K562 (cell line): ENCODE measurements around the gene TMEM214. TPM values are rescaled to one million over a fixed set of nuclear protein-coding genes. Genes with fewer than 3 reads are reported as not detected.

ENCODE experiments used
- ATAC-seq: fragments of 200-7000 bp; cut with Tn5 transposase; 3 replicates; pipeline ENCODE4 v1.9.1; 2020; ENCODE audit warnings: moderate library complexity
- BruUV-seq: library from RNA; stranded (reverse); fragments of 400-500 nt; replicated peaks from 2 replicates; lab custom pipeline; 2021; lab: Mats Ljungman, UMichigan
- CTCF ChIA-PET: fragments of 300-600 bp; formaldehyde crosslinking; extraction: SDS; loops from one replicate; lab custom pipeline; 2021; ENCODE audit warnings: low intra/inter-chr PET ratio; lab: Yijun Ruan, JAX
- POLR2A ChIA-PET: fragments of 300-600, 350-650 bp; sonication (Branson Sonifier 250); formaldehyde crosslinking; extraction: SDS; loops from one replicate; lab custom pipeline; 2021; ENCODE audit warnings: antibody characterized with exemption, inconsistent platforms; lab: Yijun Ruan, JAX
- DNase-seq, 4 experiments: peaks; one replicate each; pipeline versions ENCODE4 v3.0.0 to v3.0.0-alpha.2; 2011 to 2018; ENCODE audit warnings: low spot score in 3 of 4, mixed read lengths in 3 of 4; ENCODE audit errors: extremely low read depth in 1 of 4
- FAIRE-seq: peaks from 2 replicates; lab custom pipeline; 2011; peaks lifted over from hg19 to GRCh38; lab: Jason Lieb, UNC
- H2AFZ ChIP-seq: 2 replicates; pipeline ENCODE4 v1.6.0; 2011; ENCODE audit warnings: low read depth, low read length, control low read depth, inconsistent platforms
- H3K27ac ChIP-seq: fragments of 200-600 bp; 3 replicates; pipeline ENCODE4 v1.8.0; 2011; ENCODE audit warnings: low read depth, mild to moderate bottlenecking, control low read depth, inconsistent platforms, low read length, moderate library complexity, mixed read lengths; ENCODE audit errors: extremely low read depth
- H3K27me3 ChIP-seq, 2 experiments: fragments of 300-600 bp in 1 of 2; 2 replicates in 1 of 2; 3 replicates in 1 of 2; pipeline versions ENCODE4 v1.6.0 to v1.8.0; 2011; ENCODE audit warnings: inconsistent platforms in 2 of 2, low read length in 2 of 2, mild to moderate bottlenecking in 1 of 2, mixed read lengths in 1 of 2, moderate library complexity in 1 of 2; ENCODE audit not compliant: control insufficient read depth in 2 of 2, insufficient read depth in 2 of 2
- H3K36me3 ChIP-seq: fragments of 300-600 bp; 3 replicates; pipeline ENCODE4 v1.8.0; 2011; ENCODE audit warnings: mild to moderate bottlenecking, low read length, inconsistent platforms; ENCODE audit not compliant: control insufficient read depth, insufficient read depth
- H3K4me1 ChIP-seq, 2 experiments: fragments of 200-600 bp in 1 of 2; replicated peaks in 1 of 2; 2 replicates in 1 of 2; 3 replicates in 1 of 2; pipeline versions ENCODE4 v1.5.1 to v1.8.0; 2011; ENCODE audit warnings: inconsistent platforms in 2 of 2, low read length in 2 of 2, mild to moderate bottlenecking in 1 of 2, mixed read lengths in 1 of 2, moderate library complexity in 1 of 2; ENCODE audit not compliant: control insufficient read depth in 2 of 2, insufficient read depth in 2 of 2
- H3K4me2 ChIP-seq: 2 replicates; pipeline ENCODE4 v1.6.1; 2011; ENCODE audit warnings: low read length, control low read depth, inconsistent platforms, mixed read lengths; ENCODE audit not compliant: insufficient read depth
- H3K4me3 ChIP-seq: fragments of 200-600 bp; sonication (generic), shearing (Covaris generic); 2 replicates; pipeline ENCODE4 v1.5.1; 2016; ENCODE audit warnings: control low read depth, inconsistent platforms
- H3K79me2 ChIP-seq: fragments of 200-600 bp; 3 replicates; pipeline ENCODE4 v1.8.0; 2011; ENCODE audit warnings: low read length, inconsistent platforms; ENCODE audit not compliant: control insufficient read depth, insufficient read depth
- H3K9ac ChIP-seq, 2 experiments: 2 replicates each; pipeline versions ENCODE4 v1.6.0 to v1.6.1; 2011; ENCODE audit warnings: low read depth in 2 of 2, low read length in 2 of 2, control low read depth in 1 of 2, inconsistent platforms in 1 of 2, mild to moderate bottlenecking in 1 of 2, mixed read lengths in 1 of 2; ENCODE audit not compliant: insufficient read depth in 1 of 2
- H3K9me1 ChIP-seq: one replicate; pipeline ENCODE4 v1.6.0; 2011; ENCODE audit warnings: inconsistent platforms, mild to moderate bottlenecking, low read length, moderate library complexity; ENCODE audit not compliant: control insufficient read depth, insufficient read depth
- H3K9me3 ChIP-seq: replicated peaks from 2 replicates; pipeline ENCODE4 v1.5.1; 2011; ENCODE audit warnings: low read depth, low read length, inconsistent platforms; ENCODE audit not compliant: control insufficient read depth, insufficient read depth
- H4K20me1 ChIP-seq: replicated peaks from 2 replicates; pipeline ENCODE4 v1.6.1; 2011; ENCODE audit warnings: low read length, inconsistent platforms, mixed read lengths; ENCODE audit not compliant: control insufficient read depth, insufficient read depth
- ARNT ChIP-seq, 2 experiments: fragments of 450-650 bp; IDR thresholded peaks; 2 replicates each; pipeline ENCODE4 v1.6.1; 2016; ENCODE audit warnings: mild to moderate bottlenecking in 1 of 2
- BACH1 ChIP-seq: fragments of 200-800 bp; sonication (Bioruptor generic); IDR thresholded peaks from 2 replicates; pipeline ENCODE4 v1.6.1; 2016; ENCODE audit warnings: missing genetic modification characterization, missing compliant biosample characterization
- CREB3L1 ChIP-seq: fragments of 450-650 bp; IDR thresholded peaks from 2 replicates; pipeline ENCODE4 v1.6.1; 2014; ENCODE audit warnings: low read depth, mild to moderate bottlenecking, moderate library complexity, borderline replicate concordance
- NR4A1 ChIP-seq, 2 experiments: fragments of 250-450 bp in 1 of 2; fragments of 450-650 bp in 1 of 2; sonication (Bioruptor Pico) in 1 of 2; IDR thresholded peaks; 2 replicates each; pipeline versions ENCODE4 v1.4.0 to v1.6.1; 2016 to 2020; ENCODE audit warnings: mild to moderate bottlenecking in 2 of 2, missing compliant biosample characterization in 1 of 2, missing genetic modification characterization in 1 of 2, moderate library complexity in 1 of 2
- POLR2AphosphoS2 ChIP-seq: IDR thresholded peaks from 2 replicates; pipeline ENCODE4 v1.6.1; 2012; ENCODE audit warnings: low read length, improper control_type of control experiment
- SMC3 ChIP-seq: conservative IDR thresholded peaks from 2 replicates; pipeline ENCODE4 v1.6.1; 2011; ENCODE audit warnings: low read depth, low read length, improper control_type of control experiment; ENCODE audit not compliant: insufficient read depth
- ZKSCAN3 ChIP-seq: fragments of 250-450 bp; sonication (Bioruptor Pico); IDR thresholded peaks from 2 replicates; pipeline ENCODE4 v1.4.0; 2020
- ZNF764 ChIP-seq: fragments of 250-450 bp; sonication (Bioruptor Pico); IDR thresholded peaks from 2 replicates; pipeline ENCODE4 v1.4.0; 2020; ENCODE audit warnings: low read depth, mild to moderate bottlenecking, moderate library complexity
- WGBS: fragments of 100-300 bp; shearing (Covaris generic); methylation state at CpG from one replicate; pipeline ENCODE4 v1.1.6; 2016; ENCODE audit warnings: low coverage, mixed read lengths; ENCODE audit not compliant: insufficient coverage; ENCODE audit errors: missing lambda C conversion rate; 5-methylcytosine and 5-hydroxymethylcytosine counted together
- in situ Hi-C: fragments of 300-500 bp; cut with MboI; formaldehyde crosslinking; loops from 4 replicates; pipeline ENCODE4 v1.15.0; 2018; ENCODE audit warnings: inconsistent platforms, mixed read lengths
- intact Hi-C: fragments of 100-400 bp; cut with micrococcal nuclease; formaldehyde crosslinking; loops from 2 replicates; pipeline ENCODE4 v1.14.2; 2022
- polyA plus RNA-seq, 8 experiments: library from polyadenylated mRNA; depleted of rRNA in 4 of 8; stranded (reverse) in 5 of 8; unstranded in 3 of 8; fragments of >200 nt; fragmentation: Nextera tagmentation in 2 of 8; fragmentation: Illumina TruSeq in 1 of 8; extraction: Ambion mirVana in 2 of 8; extraction: Trizol in 1 of 8; gene quantifications; 2 replicates each; pipeline versions ENCODE4 v1.2.1 to v1.2.3, GENCODE V29; 2011 to 2014; ENCODE audit warnings: inconsistent platforms in 1 of 8, missing spikeins in 1 of 8
- total RNA-seq, 7 experiments: library from RNA; depleted of rRNA in 6 of 7; stranded (reverse); fragments of >200 nt in 6 of 7; fragmentation: Illumina TruSeq in 2 of 7; extraction: Trizol in 2 of 7; gene quantifications; 2 replicates each; pipeline versions ENCODE4 v1.2.1 to v1.2.3, GENCODE V29; 2011 to 2021; ENCODE audit warnings: low replicate concordance in 1 of 7
- TF ChIP-seq, protein P1 (sequence below): fragments of 250-450 bp; sonication (Bioruptor Pico); IDR thresholded peaks from 2 replicates; pipeline ENCODE4 v1.4.0; 2020

The TMEM214 gene
- total and polyA plus RNA-seq, 9 of the 15 experiments (the other 6 are each of a cell fraction or from before 2014, with no cell fraction given), result 11.4 to 81.4 (median 44.1) TPM

GRCh38 chr2:27000995-27001394, 31.8 kb upstream of the TMEM214 start:
- Histone ChIP-seq H2AFZ (no peak overlapping the region), H3K79me2 (peaks cover 66% of the 10 kb centered on the region), H3K4me2 (no peak overlapping the region), H3K36me3 (peaks cover 3% of the 10 kb centered on the region; the same call in 1 of the 3 replicates), H3K9ac (no peak overlapping the region), H3K9me1 (peaks cover 3% of the 10 kb centered on the region), H3K27me3 (no peaks in the 10 kb centered on the region), H3K27ac (peak overlapping the region; percentile 17; the same call in 1 of the 3 replicates), H3K4me3 (no peak overlapping the region)
- no peak for FAIRE-seq
- WGBS, result 91% methylated on average over 2 of the region's 2 CpGs
- in situ Hi-C loops (no loop called here), intact Hi-C loops (no loop called here)
- ChIA-PET POLR2A (interaction anchor here (1.0 kb wide), 1 partner anchor 10 kb away, joined by 4 read pairs; no protein-coding TSS in a partner anchor), CTCF (no interaction called here)
- no peak for DNase-seq
- no peak for TF ChIP-seq ZNF764 (CRISPR knock-in tag)
- no peak for TF ChIP-seq BACH1
- TF ChIP-seq POLR2AphosphoS2, result no peak
- TF ChIP-seq NR4A1 (CRISPR knock-in tag; IDR thresholded peaks at IDR 0.05), result no peak
- TF ChIP-seq NR4A1 (tag; IDR thresholded peaks at IDR 0.05), result no peak
- TF ChIP-seq, protein P1, sequence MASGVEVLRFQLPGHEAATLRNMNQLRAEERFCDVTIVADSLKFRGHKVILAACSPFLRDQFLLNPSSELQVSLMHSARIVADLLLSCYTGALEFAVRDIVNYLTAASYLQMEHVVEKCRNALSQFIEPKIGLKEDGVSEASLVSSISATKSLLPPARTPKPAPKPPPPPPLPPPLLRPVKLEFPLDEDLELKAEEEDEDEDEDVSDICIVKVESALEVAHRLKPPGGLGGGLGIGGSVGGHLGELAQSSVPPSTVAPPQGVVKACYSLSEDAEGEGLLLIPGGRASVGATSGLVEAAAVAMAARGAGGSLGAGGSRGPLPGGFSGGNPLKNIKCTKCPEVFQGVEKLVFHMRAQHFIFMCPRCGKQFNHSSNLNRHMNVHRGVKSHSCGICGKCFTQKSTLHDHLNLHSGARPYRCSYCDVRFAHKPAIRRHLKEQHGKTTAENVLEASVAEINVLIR (CRISPR knock-in tag), result no peak
- TF ChIP-seq ARNT (IDR thresholded peaks at IDR 0.05), result no peak
- no peak for TF ChIP-seq CREB3L1
- TF ChIP-seq SMC3, result no peak
- no peak for TF ChIP-seq ZKSCAN3 (CRISPR knock-in tag)
- TF ChIP-seq, all 486 proteins: peak for 0
- Histone ChIP-seq H4K20me1 (no peaks in the 10 kb centered on the region; the same call in 1 of the 2 replicates), H3K9me3 (no peaks in the 10 kb centered on the region), H3K4me1 (peaks cover 26 to 62% of the 10 kb centered on the region in 2 experiments)
- BruUV-seq, result no TSS peak
- no peak for ATAC-seq
